ENCODE data around the gene CNOT11.
"Not testable (repeated sequence)": the region's sequence is repeated elsewhere in the genome, so short reads cannot be mapped to it uniquely, and the experiment has no call there.

Gene CNOT11

DNA sequence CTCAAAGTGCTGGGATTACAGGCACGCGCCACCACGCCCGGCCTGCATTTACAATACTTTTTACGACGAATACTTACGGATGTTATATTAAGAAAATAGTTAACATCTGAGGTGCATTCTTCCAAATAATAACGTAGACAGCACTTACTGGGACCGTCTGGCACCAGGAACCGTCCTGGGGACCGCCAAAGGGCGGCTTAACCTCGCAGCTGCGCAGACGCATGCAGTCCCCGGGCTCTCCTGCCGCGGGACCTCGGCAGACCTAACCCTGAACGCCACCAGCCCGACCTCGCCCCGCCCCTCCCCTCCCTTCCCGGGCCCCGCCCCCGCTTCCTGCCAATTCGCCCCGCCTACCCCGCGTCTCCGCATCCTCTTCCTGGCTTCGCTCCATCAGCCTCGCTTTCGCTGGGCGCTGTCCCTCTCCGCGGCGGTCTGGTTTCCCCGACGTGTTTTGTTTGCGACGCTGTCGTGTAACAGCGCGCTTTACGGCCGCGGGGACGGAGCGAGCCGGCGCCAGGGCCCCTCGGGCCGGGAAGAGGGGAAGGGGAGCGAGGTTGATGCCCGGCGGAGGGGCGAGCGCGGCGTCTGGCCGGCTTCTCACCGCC is at the start of gene CNOT11:
TSS of gene CNOT11 (plus strand) at position 479 of the 605 bp plus-strand sequence. CDS start at position 558, 79 bp downstream.
- peak; percentile 99 for DNase-seq (ENCODE audit: low read depth)

DNA sequence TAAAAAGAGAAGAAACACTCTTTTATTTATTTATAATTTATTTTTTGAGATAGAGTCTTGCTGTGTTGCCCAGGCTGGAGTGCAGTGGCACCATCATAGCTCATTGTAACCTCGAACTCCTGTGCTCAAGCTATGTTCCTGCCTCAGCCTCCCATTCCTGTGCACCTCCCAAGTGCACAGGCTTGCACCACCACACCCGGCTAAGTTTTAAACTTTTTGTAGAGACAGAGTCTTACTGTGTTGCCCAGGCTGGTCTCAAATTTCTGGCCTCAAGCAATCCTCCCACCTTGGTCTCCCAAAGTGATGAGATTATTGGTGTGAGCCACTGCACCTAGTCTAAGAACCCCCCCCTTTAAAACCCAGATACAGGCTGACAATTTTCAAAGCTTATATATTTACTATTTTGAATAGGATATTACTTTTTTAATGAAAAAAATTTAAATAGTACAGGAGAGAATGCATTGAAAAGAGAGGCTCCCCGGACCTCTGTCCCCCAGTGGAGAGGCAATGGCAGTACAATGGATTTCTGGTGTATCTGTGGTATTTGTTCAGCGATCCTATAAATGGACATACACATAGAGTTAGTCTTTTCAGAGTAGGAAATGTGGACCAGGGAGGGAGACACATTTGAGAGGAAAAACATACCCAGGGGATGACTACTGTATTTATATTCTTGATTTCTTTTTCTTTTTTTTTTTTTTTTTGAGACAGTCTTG is 48.1 kb upstream of the CNOT11 start:
- no peak for DNase-seq (ENCODE audit: low read depth)

GRCh38 chr2:101205521-101206479 is 46.9 kb upstream of the CNOT11 start:
- DNase-seq (ENCODE audit: low read depth) = no peak

DNA sequence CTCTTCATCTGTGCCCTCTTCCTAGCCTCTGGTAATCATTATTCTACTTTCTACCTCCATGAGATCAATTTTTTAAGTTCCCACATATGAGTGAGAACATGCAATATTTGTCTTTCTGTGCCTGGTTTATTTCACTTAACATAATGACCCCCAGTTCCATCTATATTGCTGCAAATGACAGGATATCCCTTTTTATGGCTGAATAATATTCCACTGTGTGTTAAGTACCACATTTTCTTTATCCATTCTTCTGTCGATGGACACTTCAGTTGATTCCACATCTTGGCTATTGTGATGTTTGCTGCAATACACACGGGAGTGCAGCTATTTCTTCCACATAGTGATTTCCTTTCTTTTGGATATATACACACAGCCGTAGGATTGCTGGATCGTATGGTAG is 43.9 kb upstream of the CNOT11 start:
- no peak for DNase-seq (ENCODE audit: low read depth)

DNA sequence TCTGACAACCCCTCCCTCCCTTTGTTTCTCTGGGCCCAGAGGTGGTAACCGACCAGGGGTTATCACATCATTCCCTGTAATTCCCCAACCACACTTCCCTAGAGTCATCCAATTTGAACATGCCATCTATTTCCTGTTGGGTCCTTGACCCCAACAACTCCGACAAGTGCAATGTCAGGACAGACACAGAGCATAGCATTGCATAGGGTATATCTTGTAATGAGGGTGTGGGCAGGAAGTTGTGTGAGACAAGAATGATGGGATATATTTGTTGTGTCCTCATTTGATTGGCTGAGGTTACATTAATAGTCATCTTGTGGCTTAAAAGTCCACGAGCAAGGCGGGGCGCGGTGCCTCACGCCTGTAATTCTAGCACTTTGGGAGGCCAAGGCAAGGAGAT is 33.4 kb upstream of the CNOT11 start:
- no peak for DNase-seq (ENCODE audit: low read depth)

DNA sequence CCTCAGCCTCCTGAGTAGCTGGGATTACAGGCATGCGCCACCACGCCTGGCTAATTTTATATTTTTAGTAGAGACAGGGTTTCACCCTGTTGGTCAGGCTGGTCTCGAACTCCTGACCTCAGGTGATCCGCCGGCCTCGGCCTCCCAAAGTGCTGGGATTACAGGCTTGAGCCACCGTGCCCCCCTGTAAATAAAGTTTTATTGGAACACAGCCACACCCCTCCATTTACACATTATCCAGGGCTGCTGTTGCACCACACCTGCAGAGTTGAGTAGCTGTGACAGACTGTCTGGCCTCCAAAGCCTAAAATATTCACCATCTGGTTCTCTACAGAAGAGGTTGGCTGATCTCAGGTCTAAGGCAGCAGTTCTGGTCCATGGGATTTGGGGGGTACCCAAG is 32.6 kb upstream of the CNOT11 start:
- DNase-seq (ENCODE audit: low read depth) = not testable (repeated sequence)

GRCh38 chr2:101223814-101224231 is 28.9 kb upstream of the CNOT11 start:
- DNase-seq (ENCODE audit: low read depth) = peak; percentile 5

- DNase-seq (ENCODE audit: low read depth) = no peak
Measured at GRCh38 chr2:101230541-101231001, 22.1 kb upstream of the CNOT11 start.

- no peak for DNase-seq (ENCODE audit: low read depth)
Measured at GRCh38 chr2:101231240-101231639, 21.4 kb upstream of the CNOT11 start.

DNA sequence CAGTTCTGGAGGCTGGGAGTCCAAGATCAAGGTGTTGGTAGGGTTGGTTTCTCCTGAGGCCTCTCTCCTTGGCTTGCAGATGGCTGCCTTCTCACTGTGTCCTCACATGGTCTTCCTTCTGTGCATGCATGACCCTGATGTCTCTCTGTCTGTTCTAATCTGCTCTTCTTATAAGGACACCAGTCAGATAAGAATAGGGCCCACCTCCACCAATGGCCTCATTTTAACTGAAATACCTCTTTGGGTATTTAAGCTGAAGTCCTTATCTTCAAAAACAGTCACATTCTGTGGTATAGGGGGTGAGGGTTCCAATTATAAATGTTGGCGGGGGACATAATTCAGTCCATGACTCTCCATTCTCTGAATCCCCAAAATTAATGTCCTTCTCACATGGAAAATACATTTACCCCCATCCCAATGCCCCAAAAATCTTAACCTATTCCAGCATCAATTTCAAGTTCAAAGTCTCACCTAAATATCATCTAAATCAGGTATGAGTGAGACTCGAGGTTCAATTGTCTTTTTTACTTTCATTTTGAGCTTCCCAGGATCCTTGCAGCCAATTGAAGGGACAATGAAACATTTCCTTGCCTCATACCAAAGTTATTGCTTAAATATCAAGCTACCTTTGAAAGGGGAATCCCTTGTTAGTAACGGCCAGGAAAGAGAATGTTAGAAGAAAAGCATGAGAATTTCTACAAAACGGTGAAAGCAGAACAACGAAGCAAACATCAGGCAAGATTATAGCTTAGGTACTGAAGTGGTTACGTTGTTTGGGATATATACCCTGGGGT is 20.6 kb upstream of the CNOT11 start:
- DNase-seq (ENCODE audit: low read depth) = no peak

- no peak for DNase-seq (ENCODE audit: low read depth)
Measured at GRCh38 chr2:101232770-101233169, 19.9 kb upstream of the CNOT11 start.

GRCh38 chr2:101234169-101234938 is 18.3 kb upstream of the CNOT11 start:
- DNase-seq (ENCODE audit: low read depth) = no peak

GRCh38 chr2:101235956-101236355 is 16.7 kb upstream of the CNOT11 start:
- DNase-seq (ENCODE audit: low read depth) = not testable (repeated sequence)

DNA sequence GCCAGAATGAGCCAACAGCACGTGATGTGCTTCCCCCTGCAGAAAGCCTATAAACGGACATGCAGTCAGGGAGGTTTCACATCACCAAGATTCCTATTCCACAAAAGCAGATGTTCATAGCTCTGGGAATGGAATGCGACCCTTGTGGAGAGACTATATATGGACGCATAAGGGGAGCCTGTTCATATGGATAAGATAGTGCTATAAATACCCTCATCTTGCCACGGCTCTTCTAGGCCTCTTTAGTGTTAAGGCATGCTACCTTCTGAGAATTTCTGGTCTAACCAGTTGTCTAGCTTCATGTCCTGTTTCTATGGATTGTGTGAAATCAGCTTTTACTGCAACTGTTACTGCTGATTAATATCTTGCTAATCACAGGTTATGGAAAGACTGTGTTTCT is 14.7 kb upstream of the CNOT11 start:
- DNase-seq (ENCODE audit: low read depth) = not testable (repeated sequence)

GRCh38 chr2:101238930-101239759 is 13.5 kb upstream of the CNOT11 start:
- no peak for DNase-seq (ENCODE audit: low read depth)

DNA sequence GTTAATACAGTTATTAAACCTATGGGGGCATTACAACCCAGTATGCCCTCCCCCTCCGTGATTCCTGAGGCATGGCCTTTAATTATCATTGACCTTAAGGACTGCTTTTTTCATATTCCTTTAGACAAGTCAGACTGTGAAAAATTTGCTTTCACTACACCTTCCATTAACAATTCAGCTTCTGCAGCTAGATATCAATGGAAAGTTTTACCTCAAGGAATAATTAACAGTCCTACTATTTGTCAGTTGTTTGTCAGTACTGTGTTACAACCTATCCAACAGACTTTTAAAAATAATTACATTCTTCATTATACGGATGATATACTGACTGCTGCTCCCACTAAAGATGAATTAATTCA is 12.9 kb upstream of the CNOT11 start:
- not testable (repeated sequence) for DNase-seq (ENCODE audit: low read depth)

GRCh38 chr2:101240694-101241093 is 12.0 kb upstream of the CNOT11 start:
- not testable (repeated sequence) for DNase-seq (ENCODE audit: low read depth)

DNA sequence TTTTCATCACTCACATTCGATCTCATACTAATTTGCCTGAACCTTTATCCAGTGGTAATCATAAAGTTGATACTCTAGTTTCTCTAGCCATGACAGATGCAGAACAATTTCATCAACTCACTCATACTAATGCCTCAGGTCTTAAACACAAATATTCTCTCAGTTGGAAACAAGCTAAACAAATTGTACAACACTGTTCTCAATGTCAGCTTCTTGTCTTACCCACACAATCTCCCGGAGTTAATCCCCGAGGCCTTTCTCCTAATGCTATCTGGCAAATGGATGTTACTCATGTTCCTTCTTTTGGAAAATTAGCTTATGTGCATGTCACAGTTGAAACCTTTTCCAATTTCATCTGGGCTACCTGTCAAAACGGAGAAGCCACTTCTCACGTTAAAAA is 11.5 kb upstream of the CNOT11 start:
- no peak for DNase-seq (ENCODE audit: low read depth)

DNA sequence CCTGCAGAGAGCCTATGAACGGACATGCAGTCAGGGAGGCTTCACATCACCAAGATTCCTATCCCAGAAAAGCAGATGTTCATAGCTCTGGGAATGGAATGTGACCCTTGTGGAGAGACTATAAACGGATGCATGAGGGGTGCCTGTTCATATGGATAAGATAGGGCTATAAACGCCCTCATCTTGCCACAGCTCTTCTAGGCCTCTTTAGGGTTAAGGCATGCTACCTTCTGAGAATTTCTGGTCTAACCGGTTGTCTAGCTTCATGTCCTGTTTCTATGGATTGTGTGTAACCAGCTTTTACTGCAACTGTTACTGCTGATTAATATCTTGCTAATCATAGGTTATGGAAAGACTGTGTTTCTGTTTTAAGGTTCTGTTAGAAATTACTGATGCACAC is 8.3 kb upstream of the CNOT11 start:
- DNase-seq (ENCODE audit: low read depth) = not testable (repeated sequence)

- DNase-seq (ENCODE audit: low read depth) = not testable (repeated sequence)
Measured at GRCh38 chr2:101244899-101245298, 7.8 kb upstream of the CNOT11 start.

Data from activated T-helper 9 cell treated with anti-CD3 and anti-CD28 coated beads, Interleukin-2, amount 50 U/mL, for 16 hours (primary cell).